Retinal pigment epithelial cell (primary cell): ENCODE measurements around the gene IPO13.

Experiments used
- DNase-seq: peaks from one replicate; pipeline ENCODE4 v3.0.0-alpha.2; 2010; ENCODE audit warnings: low read depth
- H3K4me3 ChIP-seq: 2 replicates; pipeline ENCODE4 v1.5.1; 2011; ENCODE audit warnings: mild to moderate bottlenecking, low read length, control low read depth, moderate library complexity
- CTCF ChIP-seq: conservative IDR thresholded peaks from 2 replicates; pipeline ENCODE4 v1.5.1; 2011; ENCODE audit warnings: low read depth, low read length, control low read depth, inconsistent platforms

The IPO13 gene

GRCh38 chr1:43982241-43982640, 35.5 kb downstream of the IPO13 start:
- DNase-seq = no peak
- TF ChIP-seq CTCF = no peak
- H3K4me3 ChIP-seq = no peak overlapping the region

DNA sequence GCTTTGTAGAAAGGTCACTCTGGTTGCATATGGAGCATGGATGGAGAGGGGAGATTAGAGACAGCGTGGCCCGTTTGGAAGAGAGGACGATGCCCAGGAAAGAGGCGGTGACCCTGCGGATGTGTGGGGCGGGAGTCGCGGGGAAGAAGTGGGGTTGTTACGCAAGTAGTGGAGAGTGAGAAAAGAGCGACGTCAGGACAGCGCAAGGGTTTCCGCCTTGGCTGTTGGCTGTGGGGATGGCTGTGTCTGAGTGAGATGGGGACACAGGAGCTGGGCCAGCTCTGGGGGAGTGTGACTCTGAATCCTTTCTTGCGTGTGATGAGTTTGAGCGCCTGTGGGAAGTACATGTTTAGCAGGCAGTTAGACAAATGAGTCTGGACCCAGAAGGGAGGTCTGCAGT, 36.1 kb downstream of the IPO13 start:
- no peak for DNase-seq
- no peak overlapping the region for H3K4me3 ChIP-seq
- no peak for TF ChIP-seq CTCF

- TF ChIP-seq CTCF = no peak
- no peak for DNase-seq
These were observed 36.6 kb downstream of the IPO13 start for GRCh38 chr1:43983253-43983899.

GRCh38 chr1:43984855-43985254, 38.1 kb downstream of the IPO13 start:
- H3K4me3 ChIP-seq = no peak overlapping the region
- DNase-seq = no peak
- no peak for TF ChIP-seq CTCF

More at GRCh38 chr1:43983253-43983899, 36.6 kb downstream of the IPO13 start:
- H3K4me3 ChIP-seq = no peak overlapping the region

GRCh38 chr1:43985984-43986595, 39.3 kb downstream of the IPO13 start:
- TF ChIP-seq CTCF = no peak
- DNase-seq = no peak
- H3K4me3 ChIP-seq = no peak overlapping the region

GRCh38 chr1:43986712-43987111, 40.0 kb downstream of the IPO13 start:
- H3K4me3 ChIP-seq = no peak overlapping the region
- DNase-seq = no peak
- TF ChIP-seq CTCF = no peak
